Activated CD8-positive, alpha-beta T cell treated with anti-CD3 and anti-CD28 coated beads for 36 hours (primary cell): Measurements from ENCODE around the gene C16orf90. TPM values are rescaled to one million over a fixed set of nuclear protein-coding genes. Genes with fewer than 3 reads are reported as not detected.

Experiments used
- ATAC-seq: fragments of 200-7000 bp; cut with Tn5 transposase; one replicate; pipeline ENCODE4 v1.10.0; 2021; ENCODE audit warnings: mild to moderate bottlenecking, moderate library complexity
- CTCF ChIA-PET: fragments of 350-600 bp; sonication (Branson Sonifier 250); formaldehyde crosslinking; loops from one replicate; lab custom pipeline; 2021; ENCODE audit warnings: antibody characterized with exemption; lab: Charles Lee
- POLR2A ChIA-PET: fragments of 350-600 bp; sonication (Branson Sonifier 250); formaldehyde crosslinking; loops from one replicate; lab custom pipeline; 2021; ENCODE audit warnings: antibody characterized with exemption; lab: Charles Lee
- DNase-seq: peaks from one replicate; pipeline ENCODE4 v3.0.0-alpha.2; 2020
- H3K27ac Mint-ChIP-seq: one replicate; pipeline ENCODE4 v1.8.0; 2021; ENCODE audit warnings: mild to moderate bottlenecking, mixed read lengths
- H3K27me3 Mint-ChIP-seq: one replicate; pipeline ENCODE4 v1.8.0; 2021; ENCODE audit warnings: mixed read lengths
- H3K36me3 Mint-ChIP-seq: one replicate; pipeline ENCODE4 v1.8.0; 2021; ENCODE audit warnings: low read depth, mixed read lengths
- H3K4me1 Mint-ChIP-seq: one replicate; pipeline ENCODE4 v1.8.0; 2021; ENCODE audit warnings: low read depth, mixed read lengths
- H3K4me3 Mint-ChIP-seq: one replicate; pipeline ENCODE4 v1.8.0; 2021; ENCODE audit warnings: mild to moderate bottlenecking, moderate library complexity, mixed read lengths
- H3K9me3 Mint-ChIP-seq: one replicate; pipeline ENCODE4 v1.8.0; 2021; ENCODE audit warnings: mixed read lengths
- intact Hi-C: fragments of 100-400 bp; cut with micrococcal nuclease; formaldehyde crosslinking; loops from one replicate; pipeline ENCODE4 v1.10.0; 2022
- total RNA-seq, 2 experiments: library from RNA; stranded (reverse); gene quantifications; one replicate each; pipeline ENCODE4 v1.2.3, GENCODE V29; 2021
- TF ChIP-seq, protein P1 (sequence below): fragments of 200-600 bp; IDR thresholded peaks from one replicate; pipeline ENCODE4 v1.8.0; 2022; ENCODE audit warnings: antibody characterized with exemption, mild to moderate bottlenecking

Gene C16orf90
- total RNA-seq, 2 experiments from 2014 or later = not detected

DNA sequence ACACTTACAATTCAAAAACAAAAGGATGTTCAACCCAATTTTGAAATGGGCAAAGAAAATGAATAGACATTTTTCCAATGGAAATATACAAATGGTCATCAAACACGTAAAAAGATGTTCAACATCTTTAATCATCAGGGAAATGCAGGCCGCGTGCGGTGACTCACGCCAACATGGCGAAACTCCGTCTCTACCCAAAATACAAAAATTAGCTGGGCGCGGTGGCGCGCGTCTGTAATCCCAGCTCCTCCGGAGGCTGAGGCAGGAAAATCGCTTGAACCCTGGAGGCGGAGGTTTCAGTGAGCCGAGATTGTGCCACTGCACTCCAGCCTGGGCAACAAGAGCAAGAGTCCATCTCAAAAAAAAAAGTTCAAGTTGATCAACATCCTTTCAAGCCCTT is 3.7 kb upstream of the C16orf90 start:
- POLR2A ChIA-PET = interaction anchor here (1.5 kb wide), 1 partner anchor 9 kb away, joined by 4 read pairs; no protein-coding TSS in a partner anchor
- ATAC-seq = no peak
- Mint-ChIP-seq H3K4me1 (peaks cover 32% of the 10 kb centered on the region), H3K9me3 (no peaks in the 10 kb centered on the region), H3K4me3 (no peak overlapping the region), H3K27ac (no peak overlapping the region), H3K27me3 (no peaks in the 10 kb centered on the region), H3K36me3 (no peaks in the 10 kb centered on the region)
- CTCF ChIA-PET = interaction anchor here (1.1 to 1.5 kb wide), 2 partner anchors 11 to 29 kb away, joined by 3 to 4 read pairs; no protein-coding TSS in a partner anchor
- TF ChIP-seq, protein P1, sequence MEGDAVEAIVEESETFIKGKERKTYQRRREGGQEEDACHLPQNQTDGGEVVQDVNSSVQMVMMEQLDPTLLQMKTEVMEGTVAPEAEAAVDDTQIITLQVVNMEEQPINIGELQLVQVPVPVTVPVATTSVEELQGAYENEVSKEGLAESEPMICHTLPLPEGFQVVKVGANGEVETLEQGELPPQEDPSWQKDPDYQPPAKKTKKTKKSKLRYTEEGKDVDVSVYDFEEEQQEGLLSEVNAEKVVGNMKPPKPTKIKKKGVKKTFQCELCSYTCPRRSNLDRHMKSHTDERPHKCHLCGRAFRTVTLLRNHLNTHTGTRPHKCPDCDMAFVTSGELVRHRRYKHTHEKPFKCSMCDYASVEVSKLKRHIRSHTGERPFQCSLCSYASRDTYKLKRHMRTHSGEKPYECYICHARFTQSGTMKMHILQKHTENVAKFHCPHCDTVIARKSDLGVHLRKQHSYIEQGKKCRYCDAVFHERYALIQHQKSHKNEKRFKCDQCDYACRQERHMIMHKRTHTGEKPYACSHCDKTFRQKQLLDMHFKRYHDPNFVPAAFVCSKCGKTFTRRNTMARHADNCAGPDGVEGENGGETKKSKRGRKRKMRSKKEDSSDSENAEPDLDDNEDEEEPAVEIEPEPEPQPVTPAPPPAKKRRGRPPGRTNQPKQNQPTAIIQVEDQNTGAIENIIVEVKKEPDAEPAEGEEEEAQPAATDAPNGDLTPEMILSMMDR = no peak
- DNase-seq = no peak
- intact Hi-C loops = no loop called here

DNA sequence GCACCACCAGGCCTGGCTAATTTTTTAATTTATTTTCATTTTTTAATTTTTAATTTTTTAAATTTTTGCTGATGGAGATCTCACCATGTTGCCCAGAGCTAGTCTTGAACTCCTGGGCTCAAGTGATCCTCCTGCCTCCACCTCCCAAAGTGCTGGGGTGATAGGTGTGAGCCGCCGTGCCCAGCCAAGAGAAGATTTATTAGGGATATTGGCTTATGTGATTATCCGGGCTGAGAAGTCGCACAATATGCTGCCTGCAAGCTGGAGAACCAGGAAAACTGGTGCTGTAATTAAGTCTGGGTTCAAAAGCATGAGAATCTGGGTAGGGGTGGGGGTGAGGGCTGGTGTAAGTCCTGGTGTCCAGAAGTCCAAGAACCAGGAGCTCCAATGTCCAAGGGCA is 2.5 kb upstream of the C16orf90 start:
- no peaks in the 10 kb centered on the region for H3K9me3 Mint-ChIP-seq
- H3K4me1 Mint-ChIP-seq = peaks cover 24% of the 10 kb centered on the region
- intact Hi-C loops = no loop called here
- no peak overlapping the region for H3K4me3 Mint-ChIP-seq
- no peaks in the 10 kb centered on the region for H3K36me3 Mint-ChIP-seq
- ChIA-PET CTCF (no interaction called here), POLR2A (interaction anchor here (0.7 kb wide), 2 partner anchors 18 to 37 kb away, joined by 3 to 4 read pairs; no protein-coding TSS in a partner anchor)
- DNase-seq (no peak), ATAC-seq (no peak)
- no peaks in the 10 kb centered on the region for H3K27me3 Mint-ChIP-seq
- TF ChIP-seq, protein P1 = no peak
- H3K27ac Mint-ChIP-seq = no peak overlapping the region

DNA sequence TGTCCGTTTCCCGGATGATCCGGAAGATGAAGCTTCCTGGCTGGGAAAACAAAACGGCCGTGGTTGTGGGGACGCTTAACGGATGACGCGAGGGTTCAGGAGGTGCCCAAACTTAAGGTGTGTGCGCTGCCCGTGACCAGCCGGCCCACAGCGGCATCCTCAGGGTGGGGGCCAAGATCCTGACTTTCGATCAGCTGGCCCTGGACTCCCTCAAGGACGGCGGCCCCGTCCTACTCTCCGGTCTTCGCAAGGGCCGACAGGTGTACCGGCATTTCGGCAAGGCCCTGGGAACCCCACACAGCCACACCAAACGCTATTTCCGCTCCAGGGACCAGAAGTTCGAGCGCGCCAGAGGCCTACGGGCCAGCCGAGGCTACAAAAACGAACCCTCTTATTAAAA is 1.1 kb upstream of the C16orf90 start:
- H3K9me3 Mint-ChIP-seq = no peaks in the 10 kb centered on the region
- ChIA-PET CTCF (no interaction called here), POLR2A (interaction anchor here (0.6 kb wide), 1 partner anchor 64 kb away, joined by 3 read pairs; no protein-coding TSS in a partner anchor)
- DNase-seq (no peak), ATAC-seq (no peak)
- H3K4me1 Mint-ChIP-seq = peaks cover 13% of the 10 kb centered on the region
- TF ChIP-seq, protein P1 = no peak
- intact Hi-C loops = no loop called here
- H3K27ac Mint-ChIP-seq = no peak overlapping the region
- no peak overlapping the region for H3K4me3 Mint-ChIP-seq
- H3K27me3 Mint-ChIP-seq = no peaks in the 10 kb centered on the region
- no peaks in the 10 kb centered on the region for H3K36me3 Mint-ChIP-seq

DNA sequence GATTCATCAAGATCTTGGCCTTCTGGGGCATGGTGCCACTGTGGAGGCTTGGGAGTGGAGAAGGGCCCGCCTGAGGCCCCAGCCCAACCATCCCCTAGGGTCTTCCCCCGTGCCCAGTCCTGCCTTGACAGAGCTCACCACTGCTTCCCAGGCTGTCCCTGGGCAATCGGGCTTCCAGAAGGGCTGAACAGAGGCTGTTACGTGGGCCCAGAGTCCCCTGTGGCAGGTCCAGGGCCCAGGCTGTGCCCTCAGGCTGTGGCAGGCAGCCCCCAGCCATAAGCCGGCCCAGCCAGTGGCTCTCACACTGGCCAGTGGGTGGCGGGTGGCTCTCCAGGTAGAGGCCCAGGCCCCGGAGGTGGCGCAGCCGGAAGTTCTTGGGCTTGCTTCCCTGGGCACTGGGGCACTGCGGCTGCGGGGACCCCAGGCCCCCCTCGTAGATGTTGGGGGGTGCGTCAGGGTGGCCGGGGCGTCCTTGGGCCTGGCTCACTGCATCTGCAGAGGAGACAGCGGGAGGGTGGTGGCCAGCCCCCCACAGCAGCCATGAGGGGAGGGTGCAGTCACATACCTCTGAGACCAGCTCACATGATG is 809 bp downstream of the C16orf90 start:
- Mint-ChIP-seq H3K4me3 (no peak overlapping the region), H3K27ac (no peak overlapping the region), H3K27me3 (no peaks in the 10 kb centered on the region), H3K9me3 (no peaks in the 10 kb centered on the region), H3K36me3 (no peaks in the 10 kb centered on the region), H3K4me1 (peaks cover 2% of the 10 kb centered on the region)
- no peak for DNase-seq
- no peak for ATAC-seq
- intact Hi-C loops = no loop called here
- TF ChIP-seq, protein P1 = no peak
- POLR2A ChIA-PET = interaction anchor here (0.5 kb wide), 1 partner anchor 225 kb away, joined by 4 read pairs; no protein-coding TSS in a partner anchor
- CTCF ChIA-PET = no interaction called here

DNA sequence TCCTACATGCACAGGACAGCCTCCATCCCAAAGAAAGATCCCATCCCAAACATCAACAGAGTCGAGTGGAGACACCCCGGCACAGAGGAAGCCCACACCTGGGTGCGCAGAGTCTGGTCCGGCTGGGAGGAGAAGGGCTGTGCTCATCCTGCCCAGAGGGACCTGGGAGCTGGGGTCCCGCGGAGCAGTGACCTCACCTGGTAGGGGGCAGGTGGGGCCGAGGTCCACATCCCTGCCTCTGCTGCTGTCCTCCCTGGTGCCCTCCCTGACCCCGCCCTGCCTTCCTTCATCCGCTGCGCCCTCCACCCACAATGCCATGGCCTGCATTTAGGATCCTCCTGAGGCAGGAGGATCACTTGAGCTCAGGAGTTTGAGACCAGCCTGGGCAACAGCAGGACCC is 2.9 kb downstream of the C16orf90 start:
- H3K36me3 Mint-ChIP-seq = no peaks in the 10 kb centered on the region
- CTCF ChIA-PET = no interaction called here
- ATAC-seq (no peak), DNase-seq (no peak)
- H3K9me3 Mint-ChIP-seq = no peaks in the 10 kb centered on the region
- no peaks in the 10 kb centered on the region for H3K4me1 Mint-ChIP-seq
- POLR2A ChIA-PET = no interaction called here
- no peak overlapping the region for H3K4me3 Mint-ChIP-seq
- TF ChIP-seq, protein P1 = no peak
- intact Hi-C loops = no loop called here
- H3K27me3 Mint-ChIP-seq = no peaks in the 10 kb centered on the region
- no peak overlapping the region for H3K27ac Mint-ChIP-seq
